Prostate gland (tissue), 2 donors: ENCODE data around the gene ATG5. TPM values are rescaled to one million over a fixed set of nuclear protein-coding genes. Genes with fewer than 3 reads are reported as not detected.
"Not testable (repeated sequence)": the region's sequence is repeated elsewhere in the genome, so short reads cannot be mapped to it uniquely, and the experiment has no call there.

ENCODE experiments used
- DNase-seq: peaks from one replicate; pipeline ENCODE4 v3.0.0-alpha.2; 2019; ENCODE audit warnings: low spot score
- H3K27ac ChIP-seq, 2 donors: fragments of 200-600 bp; sonication (generic); 2 replicates each; pipeline ENCODE4 v1.5.1; 2017 to 2019
- H3K27me3 ChIP-seq: fragments of 200-600 bp; sonication (generic); replicated peaks from 2 replicates; pipeline ENCODE4 v1.5.1; 2019; ENCODE audit not compliant: insufficient read depth
- H3K36me3 ChIP-seq, 2 donors: fragments of 200-600 bp; sonication (generic); 1 replicate in 1 of 2; 2 replicates in 1 of 2; pipeline versions ENCODE4 v1.5.1 to v1.8.1; 2017 to 2019
- H3K4me1 ChIP-seq: fragments of 200-600 bp; sonication (generic); replicated peaks from 2 replicates; pipeline ENCODE4 v1.5.1; 2019
- H3K4me3 ChIP-seq, 2 donors: fragments of 200-600 bp; sonication (generic); 2 replicates each; pipeline ENCODE4 v1.5.1; 2017 to 2019
- H3K9me3 ChIP-seq: fragments of 200-600 bp; sonication (generic); 2 replicates; pipeline ENCODE4 v1.5.1; 2017
- CTCF ChIP-seq, 4 experiments: fragments of 200-600 bp in 2 of 4; fragments of 450-650 bp in 2 of 4; sonication (generic) in 2 of 4; IDR thresholded peaks; 1 replicate in 3 of 4; 2 replicates in 1 of 4; pipeline ENCODE4 v1.5.1; 2016 to 2019; ENCODE audit warnings: antibody characterized with exemption in 4 of 4, mild to moderate bottlenecking in 2 of 4, moderate library complexity in 2 of 4
- POLR2A ChIP-seq: fragments of 450-650 bp; IDR thresholded peaks from one replicate; pipeline ENCODE4 v1.6.1; 2016; ENCODE audit warnings: antibody characterized with exemption, mild to moderate bottlenecking
- POLR2AphosphoS5 ChIP-seq: sonication (generic); formaldehyde crosslinking; IDR thresholded peaks from one replicate; pipeline ENCODE4 v1.6.1; 2017; ENCODE audit warnings: antibody characterized with exemption
- WGBS: methylation state at CpG from one replicate; pipeline ENCODE4 v1.1.5; 2018; 5-methylcytosine and 5-hydroxymethylcytosine counted together
- intact Hi-C: fragments of 100-400 bp; cut with DNase I; formaldehyde crosslinking; loops from one replicate; pipeline ENCODE4 v1.14.2; 2022
- total RNA-seq, 2 donors: library from RNA; depleted of rRNA; stranded (reverse); fragments of >200 nt; gene quantifications; one replicate each; pipeline ENCODE4 v1.1.0, GENCODE V29; 2016

ATG5 gene
- total RNA-seq, 2 donors from 2014 or later = 31.9 to 34.3 TPM

- H3K4me3 ChIP-seq = no peak overlapping the region
- TF ChIP-seq CTCF (IDR thresholded peaks at IDR 0.05) (no peak), POLR2A (no peak), POLR2AphosphoS5 (no peak)
- H3K9me3 ChIP-seq = no peaks in the 10 kb centered on the region
- no peak overlapping the region for H3K27ac ChIP-seq
- no peaks in the 10 kb centered on the region for H3K36me3 ChIP-seq
- WGBS = 92% methylated on average over 4 of the region's 4 CpGs
- H3K27me3 ChIP-seq = no peaks in the 10 kb centered on the region
- intact Hi-C loops = no loop called here
- H3K4me1 ChIP-seq = no peaks in the 10 kb centered on the region
- no peak for DNase-seq
Observed at GRCh38 chr6:106243261-106243660, 82.3 kb downstream of the ATG5 start.

GRCh38 chr6:106241498-106241897 is 84.1 kb downstream of the ATG5 start:
- H3K27me3 ChIP-seq = no peaks in the 10 kb centered on the region
- no peak overlapping the region for H3K4me3 ChIP-seq
- intact Hi-C loops = no loop called here
- TF ChIP-seq CTCF (IDR thresholded peaks at IDR 0.05) = no peak
- H3K36me3 ChIP-seq = no peaks in the 10 kb centered on the region
- no peaks in the 10 kb centered on the region for H3K4me1 ChIP-seq
- no peaks in the 10 kb centered on the region for H3K9me3 ChIP-seq
- H3K27ac ChIP-seq = no peak overlapping the region
- no peak for DNase-seq

GRCh38 chr6:106237286-106237685 is 88.3 kb downstream of the ATG5 start:
- no peak for DNase-seq
- Histone ChIP-seq H3K4me3 (no peak overlapping the region), H3K36me3 (no peaks in the 10 kb centered on the region), H3K27ac (no peak overlapping the region), H3K27me3 (no peaks in the 10 kb centered on the region), H3K9me3 (no peaks in the 10 kb centered on the region), H3K4me1 (no peaks in the 10 kb centered on the region)
- 100% methylated on average over 1 of the region's 1 CpG for WGBS
- TF ChIP-seq POLR2A (no peak), CTCF (IDR thresholded peaks at IDR 0.05) (no peak), POLR2AphosphoS5 (no peak)
- intact Hi-C loops = no loop called here

- intact Hi-C loops = loop anchor here (10.0 kb wide), 1 partner anchor 795 kb away; no protein-coding TSS in a partner anchor
- H3K27me3 ChIP-seq, H3K36me3 ChIP-seq, DNase-seq, H3K9me3 ChIP-seq, H3K4me3 ChIP-seq, H3K4me1 ChIP-seq, H3K27ac ChIP-seq: not testable (repeated sequence)
- 90% methylated on average over 5 of the region's 5 CpGs for WGBS
Observed at GRCh38 chr6:106229876-106230445, 95.6 kb downstream of the ATG5 start.

- Histone ChIP-seq H3K36me3 (no peaks in the 10 kb centered on the region), H3K27ac (no peak overlapping the region), H3K27me3 (no peaks in the 10 kb centered on the region), H3K4me1 (no peaks in the 10 kb centered on the region), H3K9me3 (no peaks in the 10 kb centered on the region), H3K4me3 (no peak overlapping the region)
- DNase-seq = no peak
- intact Hi-C loops = loop anchor here (10.0 kb wide), 1 partner anchor 793 kb away; no protein-coding TSS in a partner anchor
- no peak for TF ChIP-seq POLR2AphosphoS5
- TF ChIP-seq POLR2A = no peak
- no peak for TF ChIP-seq CTCF (IDR thresholded peaks at IDR 0.05)
- 93% methylated on average over 17 of the region's 17 CpGs for WGBS
Observed at GRCh38 chr6:106227612-106228507, 97.7 kb downstream of the ATG5 start.
